ENCODE measurements around the gene NT5C3B.
A peak's percentile ranks its signal among the peaks of the same experiment; 100 is the strongest.
"Not testable (repeated sequence)": the region's sequence is repeated elsewhere in the genome, so short reads cannot be mapped to it uniquely, and the experiment has no call there.

The NT5C3B gene

DNA sequence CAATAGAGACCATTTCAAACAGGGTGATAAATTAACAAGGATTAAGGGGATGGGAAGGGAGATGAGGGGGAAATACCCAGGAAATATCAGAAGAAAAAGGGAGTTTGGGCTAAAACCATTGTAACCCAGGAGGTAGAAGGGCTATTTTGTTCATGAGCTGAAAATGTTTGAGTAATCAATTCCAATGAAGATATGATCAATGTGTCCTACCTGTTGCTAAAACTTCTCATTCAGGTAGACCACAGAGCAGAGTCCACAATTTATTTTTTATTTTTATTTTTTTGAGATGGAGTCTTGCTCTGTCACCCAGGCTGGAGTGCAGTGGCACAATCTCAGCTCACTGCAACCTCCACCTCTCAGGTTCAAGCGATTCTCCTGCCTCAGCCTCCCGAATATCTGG is 3.4 kb upstream of the NT5C3B start:
- not testable (repeated sequence) for DNase-seq (ENCODE audit: low read depth)

DNA sequence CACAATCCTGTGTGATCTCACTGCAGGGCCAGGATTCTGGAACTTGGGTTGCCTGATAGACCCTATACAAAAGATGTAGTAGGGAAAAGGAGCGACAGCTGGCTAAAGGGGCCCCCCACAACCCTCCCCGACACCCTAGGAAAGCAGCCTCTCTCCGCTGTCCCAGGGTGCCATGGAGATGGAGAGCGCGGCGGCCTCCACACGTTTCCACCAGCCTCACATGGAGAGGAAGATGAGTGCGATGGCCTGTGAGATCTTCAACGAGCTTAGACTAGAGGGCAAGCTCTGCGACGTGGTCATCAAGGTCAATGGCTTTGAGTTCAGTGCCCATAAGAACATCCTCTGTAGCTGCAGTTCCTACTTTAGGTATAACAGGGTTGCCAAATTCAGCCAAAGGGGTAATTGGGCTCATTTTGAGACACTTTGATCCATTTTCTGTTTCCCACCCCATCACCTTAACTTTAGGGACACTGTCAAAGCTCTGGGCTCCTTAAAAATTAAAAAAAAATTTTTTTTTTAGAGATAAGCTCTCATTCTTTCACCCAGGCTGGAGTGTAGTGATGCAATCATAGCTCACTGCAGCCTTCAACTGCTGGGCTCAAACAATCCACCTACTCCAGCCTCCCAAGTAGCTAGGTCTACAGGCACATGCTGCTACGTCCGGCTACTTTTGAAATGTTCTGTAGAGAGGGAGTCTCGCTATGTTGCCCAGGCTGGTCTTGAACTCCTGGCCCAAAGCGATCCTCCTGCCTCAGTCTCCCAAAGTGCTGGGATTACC is 1.9 kb upstream of the NT5C3B start, which contains the start of gene KLHL10:
Gene KLHL10, plus strand, starts transcription at position 65 of the 778 bp plus-strand sequence. Its CDS starts 108 bp downstream, at position 173.
- no peak for DNase-seq (ENCODE audit: low read depth)

DNA sequence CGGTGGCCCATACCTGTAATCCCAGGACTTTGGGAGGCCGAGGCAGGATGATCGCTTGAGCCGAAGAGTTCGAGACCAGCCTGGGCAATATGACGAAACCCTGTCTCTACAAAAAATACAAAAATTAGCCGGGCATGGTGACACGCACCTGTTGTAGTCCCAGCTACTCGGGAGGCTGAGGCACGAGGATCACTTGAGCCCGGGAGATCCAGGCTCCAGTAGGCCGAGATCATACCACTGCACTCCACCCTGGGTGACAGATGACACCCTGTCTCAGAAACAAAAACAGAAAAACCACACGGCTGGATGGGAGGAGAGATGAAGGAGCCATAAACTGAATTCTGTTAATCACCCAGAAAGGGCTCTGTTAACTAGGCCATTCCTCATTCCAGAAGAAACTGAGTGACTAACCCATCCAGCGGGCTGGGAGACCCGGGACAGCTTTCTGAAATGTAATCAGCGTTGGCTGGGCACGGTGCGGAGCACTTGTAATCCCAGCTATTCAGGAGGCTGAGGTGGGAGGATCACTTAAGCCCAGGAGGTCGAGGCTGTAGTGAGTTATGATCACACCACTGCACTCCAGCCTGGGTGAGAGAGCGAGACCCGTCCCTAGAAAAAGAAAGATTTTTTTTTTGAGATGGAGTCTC is 641 bp upstream of the NT5C3B start:
- no peak for DNase-seq (ENCODE audit: low read depth)

- no peak for DNase-seq (ENCODE audit: low read depth)
Observed at GRCh38 chr17:41835214-41835799, 725 bp downstream of the NT5C3B start.

- DNase-seq (ENCODE audit: low read depth), result not testable (repeated sequence)
Observed at GRCh38 chr17:41829961-41830360, 6.1 kb downstream of the NT5C3B start.

GRCh38 chr17:41825175-41825845 is 10.7 kb downstream of the NT5C3B start:
- no peak for DNase-seq (ENCODE audit: low read depth)

DNA sequence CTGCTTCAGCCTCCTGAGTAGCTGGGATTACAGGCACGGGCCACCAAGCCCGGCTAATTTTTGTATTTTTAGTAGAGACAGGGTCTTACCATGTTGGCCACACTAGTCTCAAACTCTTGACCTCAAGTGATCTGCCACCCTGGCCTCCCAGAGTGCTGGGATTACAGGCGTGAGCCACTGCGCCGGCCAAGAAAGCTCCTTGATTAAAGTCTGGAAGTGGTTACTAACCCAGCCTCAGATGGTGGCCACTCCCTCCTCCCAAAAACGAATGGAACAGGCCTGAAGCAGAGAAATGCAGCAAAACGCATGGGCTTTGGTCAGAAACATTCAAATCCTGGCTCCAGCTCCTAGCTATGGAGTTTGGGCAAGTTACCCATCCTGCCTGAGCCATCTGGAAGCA is 11.9 kb downstream of the NT5C3B start:
- no peak for DNase-seq (ENCODE audit: low read depth)

- DNase-seq (ENCODE audit: low read depth), result no peak
Observed at GRCh38 chr17:41823580-41823979, 12.5 kb downstream of the NT5C3B start.

GRCh38 chr17:41823141-41823524 is 12.9 kb downstream of the NT5C3B start:
- no peak for DNase-seq (ENCODE audit: low read depth)

DNA sequence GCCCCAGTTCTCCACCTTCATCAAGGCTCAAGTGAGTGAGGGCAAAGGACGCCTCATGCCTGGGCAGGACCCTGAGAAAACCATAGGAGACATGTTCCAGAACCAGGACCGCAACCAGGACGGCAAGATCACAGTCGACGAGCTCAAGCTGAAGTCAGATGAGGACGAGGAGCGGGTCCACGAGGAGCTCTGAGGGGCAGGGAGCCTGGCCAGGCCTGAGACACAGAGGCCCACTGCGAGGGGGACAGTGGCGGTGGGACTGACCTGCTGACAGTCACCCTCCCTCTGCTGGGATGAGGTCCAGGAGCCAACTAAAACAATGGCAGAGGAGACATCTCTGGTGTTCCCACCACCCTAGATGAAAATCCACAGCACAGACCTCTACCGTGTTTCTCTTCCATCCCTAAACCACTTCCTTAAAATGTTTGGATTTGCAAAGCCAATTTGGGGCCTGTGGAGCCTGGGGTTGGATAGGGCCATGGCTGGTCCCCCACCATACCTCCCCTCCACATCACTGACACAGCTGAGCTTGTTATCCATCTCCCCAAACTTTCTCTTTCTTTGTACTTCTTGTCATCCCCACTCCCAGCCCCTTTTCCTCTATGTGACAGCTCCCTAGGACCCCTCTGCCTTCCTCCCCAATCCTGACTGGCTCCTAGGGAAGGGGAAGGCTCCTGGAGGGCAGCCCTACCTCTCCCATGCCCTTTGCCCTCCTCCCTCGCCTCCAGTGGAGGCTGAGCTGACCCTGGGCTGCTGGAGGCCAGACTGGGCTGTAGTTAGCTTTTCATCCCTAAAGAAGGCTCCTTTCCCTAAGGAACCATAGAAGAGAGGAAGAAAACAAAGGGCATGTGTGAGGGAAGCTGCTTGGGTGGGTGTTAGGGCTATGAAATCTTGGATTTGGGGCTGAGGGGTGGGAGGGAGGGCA is 13.6 kb downstream of the NT5C3B start:
- DNase-seq (ENCODE audit: low read depth), result no peak

- DNase-seq (ENCODE audit: low read depth), result no peak
Observed at GRCh38 chr17:41821776-41822175, 14.3 kb downstream of the NT5C3B start.

- DNase-seq (ENCODE audit: low read depth), result no peak
Observed at GRCh38 chr17:41818024-41818423, 18.0 kb downstream of the NT5C3B start.

DNA sequence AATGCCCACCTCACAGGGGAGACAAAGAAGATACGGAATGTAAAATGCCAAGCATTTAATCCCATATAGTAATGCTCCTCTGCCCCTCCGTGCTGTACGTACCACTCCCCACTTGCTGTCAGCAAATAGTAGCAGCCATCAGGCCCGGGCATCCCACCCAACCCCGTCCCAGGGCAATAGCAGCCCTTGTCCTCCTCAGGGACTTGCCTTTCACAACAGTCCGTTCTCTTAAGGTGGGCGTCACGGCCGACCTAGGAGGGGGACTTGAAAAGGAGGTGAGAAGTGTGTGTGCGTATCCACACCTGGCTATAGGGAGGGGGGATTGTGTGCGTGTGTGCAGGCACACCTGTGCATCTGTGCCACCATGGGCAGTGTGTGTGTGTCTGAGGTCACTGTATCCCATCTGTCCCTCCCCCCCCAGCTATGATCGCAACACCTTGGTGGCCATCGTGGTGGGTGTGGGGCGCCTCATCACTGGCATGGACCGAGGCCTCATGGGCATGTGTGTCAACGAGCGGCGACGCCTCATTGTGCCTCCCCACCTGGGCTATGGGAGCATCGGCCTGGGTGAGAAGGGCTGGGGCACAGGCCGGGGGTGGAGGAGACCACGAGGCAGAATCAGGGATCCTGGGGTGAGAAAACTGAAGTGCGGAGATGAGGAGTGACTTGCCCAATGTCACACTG is 19.3 kb downstream of the NT5C3B start:
- DNase-seq (ENCODE audit: low read depth), result no peak

DNA sequence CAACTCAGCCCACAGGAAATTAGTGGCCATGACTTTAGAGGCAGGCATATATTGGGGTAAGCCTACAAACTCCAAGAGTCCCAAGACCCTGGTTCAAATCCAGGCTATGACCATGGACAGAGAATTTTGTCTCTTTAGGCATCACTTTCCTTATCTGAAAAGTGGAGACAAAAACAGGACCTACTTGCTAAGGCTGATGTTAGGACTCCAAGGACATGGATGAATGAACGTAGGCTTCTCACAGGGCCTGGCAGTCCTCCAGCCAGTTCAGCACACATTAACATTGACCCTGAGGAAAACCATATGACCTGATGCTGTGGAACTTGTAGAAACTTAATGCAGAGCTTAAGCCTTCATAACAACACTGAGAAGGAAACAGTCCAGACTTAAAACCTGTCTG is 21.8 kb downstream of the NT5C3B start:
- no peak for DNase-seq (ENCODE audit: low read depth)

DNA sequence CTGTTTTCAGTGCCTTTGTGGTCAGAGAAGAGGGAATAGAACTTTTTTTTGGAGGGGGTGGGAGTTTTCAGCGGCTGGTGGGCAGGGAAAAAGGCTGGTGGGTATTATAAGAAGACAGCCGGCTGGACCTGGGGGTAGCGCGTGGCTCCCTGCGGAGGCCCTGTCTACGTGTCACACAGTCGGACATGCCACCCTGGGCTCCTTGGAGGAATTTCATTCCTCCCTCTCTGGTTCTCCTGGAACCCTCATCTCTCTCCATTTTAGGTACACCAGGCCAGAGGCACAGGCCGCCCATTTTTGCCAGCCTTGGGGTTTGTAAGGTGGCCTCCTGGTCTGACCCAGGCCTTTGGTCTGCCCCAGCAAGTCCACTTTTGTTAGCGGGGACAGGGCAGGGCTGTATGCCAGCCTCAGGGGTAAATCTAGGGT is 22.3 kb downstream of the NT5C3B start:
- DNase-seq (ENCODE audit: low read depth), result no peak

GRCh38 chr17:41813152-41813680 is 22.8 kb downstream of the NT5C3B start:
- no peak for DNase-seq (ENCODE audit: low read depth)

- DNase-seq (ENCODE audit: low read depth), result no peak
Observed at GRCh38 chr17:41812381-41813151, 23.5 kb downstream of the NT5C3B start, which contains the start of gene FKBP10. Gene FKBP10, plus strand, starts transcription at chr17:41813004. Its CDS starts 31 bp downstream, at chr17:41813035.

DNA sequence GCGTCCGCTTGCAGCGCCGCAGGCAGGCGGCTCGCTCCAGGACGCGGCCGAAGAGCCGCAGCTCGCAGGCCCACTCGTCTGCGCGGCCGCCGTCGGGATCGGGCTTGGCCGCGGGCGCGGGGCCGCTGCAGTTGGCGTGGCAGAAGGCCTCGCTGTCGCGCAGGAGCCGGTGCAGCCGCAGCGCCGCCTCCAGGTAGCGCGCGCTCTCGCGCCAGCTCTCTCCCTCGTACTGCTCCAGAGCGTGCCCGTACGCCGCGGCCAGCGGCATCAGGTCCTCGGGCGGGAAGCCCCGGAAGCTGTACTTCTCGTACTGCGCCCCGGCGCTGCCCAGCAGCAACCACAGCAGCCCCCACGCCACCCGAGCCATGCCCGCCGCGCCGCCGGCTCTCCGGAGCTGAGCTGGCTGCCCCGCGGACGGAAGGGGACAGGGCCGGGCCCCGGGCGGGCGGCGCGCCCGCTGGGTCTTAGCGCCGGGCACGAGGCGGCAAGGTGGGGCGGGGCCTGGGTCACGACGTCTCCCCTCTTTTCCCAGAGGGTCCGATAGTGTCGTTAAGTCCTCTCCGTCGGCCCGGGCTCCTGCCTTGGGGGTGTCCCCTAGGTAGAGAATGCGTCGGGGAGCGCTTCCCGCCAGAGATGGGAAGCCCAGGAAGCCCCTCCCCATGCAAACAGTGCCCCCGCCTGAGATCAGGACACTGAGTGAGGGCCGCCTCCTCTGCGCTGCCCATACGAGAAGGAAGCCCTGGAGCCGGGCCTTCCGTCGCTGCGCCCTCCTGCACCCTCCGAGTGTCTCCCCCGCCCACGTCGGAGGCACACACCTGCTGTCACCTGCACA is 24.3 kb downstream of the NT5C3B start, which contains the start of gene P3H4:
Gene P3H4, minus strand, starts transcription at position 401 of the 832 bp plus-strand sequence. Its CDS starts 34 bp downstream, at position 367.
- peak; percentile 72 for DNase-seq (ENCODE audit: low read depth)

Data from activated T-cell treated with anti-CD3 and anti-CD28 coated beads for 48 hours (primary cell).